Measurements from ENCODE around the gene FOXF1.

GRCh38 chr16:86519649-86520316 is 9.5 kb downstream of the FOXF1 start:
- no peak for TF ChIP-seq FOXM1 (IDR thresholded peaks at IDR 0.05; ENCODE audit: borderline replicate concordance)
- TF ChIP-seq FOXA1 (IDR thresholded peaks at IDR 0.05), result no peak

Measured in HEK293T (cell line).